GM23338 (cell line): Measurements from ENCODE around the gene ZNF419. TPM values are rescaled to one million over a fixed set of nuclear protein-coding genes. Genes with fewer than 3 reads are reported as not detected.

Source experiments
- CREB1 ChIP-seq: fragments of 250-450 bp; sonication (Bioruptor Pico); IDR thresholded peaks from 2 replicates; pipeline ENCODE4 v1.5.0; 2020; ENCODE audit warnings: low read depth, mild to moderate bottlenecking, moderate library complexity
- EZH2phosphoT487 ChIP-seq: fragments of 200-600 bp; sonication (generic); IDR thresholded peaks from one replicate; pipeline ENCODE4 v1.8.1; 2018; ENCODE audit warnings: antibody characterized with exemption; ENCODE audit not compliant: unreplicated experiment
- JUNB ChIP-seq: IDR thresholded peaks from one replicate; pipeline ENCODE4 v1.6.1; 2016; ENCODE audit warnings: antibody characterized with exemption; ENCODE audit not compliant: unreplicated experiment
- POLR2AphosphoS5 ChIP-seq: IDR thresholded peaks from 2 replicates; pipeline ENCODE4 v1.6.1; 2016; ENCODE audit warnings: antibody characterized with exemption, low read depth
- STAT1 ChIP-seq: IDR thresholded peaks from one replicate; pipeline ENCODE4 v1.6.1; 2016; ENCODE audit warnings: antibody characterized with exemption; ENCODE audit not compliant: unreplicated experiment
- ZNF331 ChIP-seq: fragments of 250-450 bp; sonication (Bioruptor Pico); IDR thresholded peaks from 2 replicates; pipeline ENCODE4 v1.5.0; 2020; ENCODE audit warnings: low read depth, mild to moderate bottlenecking, moderate library complexity
- polyA plus RNA-seq: library from polyadenylated mRNA; unstranded; fragments of >200 nt; fragmentation: Nextera tagmentation; extraction: Ambion mirVana; gene quantifications from 2 replicates; pipeline ENCODE4 v1.2.1, GENCODE V29; 2016
- small RNA-seq: library from RNA; depleted of rRNA; stranded (forward); fragments of <200 nt; gene quantifications from one replicate; pipeline ENCODE3, GENCODE V24; 2014; ENCODE audit warnings: low replicate concordance
- total RNA-seq: library from RNA; depleted of rRNA; stranded (reverse); fragments of >200 nt; shearing (Covaris generic); gene quantifications from 2 replicates; pipeline ENCODE4 v1.2.3, GENCODE V29; 2014; rRNA removed
- TF ChIP-seq, protein P1 (sequence below), 2 experiments: fragments of 200-600 bp in 1 of 2; sonication (generic) in 1 of 2; conservative IDR thresholded peaks; 2 replicates each; pipeline versions ENCODE4 v1.5.1 to v1.6.1; 2016 to 2017; ENCODE audit warnings: antibody characterized with exemption in 2 of 2, low read depth in 2 of 2, mild to moderate bottlenecking in 2 of 2, moderate library complexity in 1 of 2
- TF ChIP-seq, protein P2 (sequence below): IDR thresholded peaks from one replicate; pipeline ENCODE4 v1.6.1; 2018; ENCODE audit warnings: antibody characterized with exemption; ENCODE audit not compliant: unreplicated experiment

Gene ZNF419
- total and polyA plus RNA-seq, 2 experiments from 2014 or later = 5.4 to 11.0 TPM

DNA sequence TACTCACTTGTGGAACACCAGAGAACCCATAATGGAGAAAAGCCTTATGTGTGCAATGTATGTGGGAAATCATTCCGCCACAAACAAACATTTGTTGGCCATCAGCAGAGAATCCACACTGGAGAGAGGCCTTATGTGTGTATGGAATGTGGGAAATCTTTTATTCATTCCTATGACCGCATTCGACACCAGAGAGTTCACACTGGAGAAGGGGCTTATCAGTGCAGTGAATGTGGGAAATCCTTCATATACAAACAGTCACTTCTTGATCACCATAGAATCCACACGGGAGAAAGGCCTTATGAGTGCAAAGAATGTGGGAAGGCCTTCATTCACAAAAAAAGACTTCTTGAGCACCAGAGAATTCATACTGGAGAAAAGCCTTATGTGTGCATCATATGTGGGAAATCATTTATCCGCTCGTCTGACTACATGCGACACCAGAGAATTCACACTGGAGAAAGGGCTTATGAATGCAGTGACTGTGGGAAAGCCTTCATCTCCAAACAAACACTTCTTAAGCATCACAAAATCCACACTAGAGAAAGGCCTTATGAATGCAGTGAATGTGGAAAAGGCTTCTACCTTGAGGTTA is 50.5 kb downstream of the ZNF419 start (continued):
- TF ChIP-seq, protein P1, sequence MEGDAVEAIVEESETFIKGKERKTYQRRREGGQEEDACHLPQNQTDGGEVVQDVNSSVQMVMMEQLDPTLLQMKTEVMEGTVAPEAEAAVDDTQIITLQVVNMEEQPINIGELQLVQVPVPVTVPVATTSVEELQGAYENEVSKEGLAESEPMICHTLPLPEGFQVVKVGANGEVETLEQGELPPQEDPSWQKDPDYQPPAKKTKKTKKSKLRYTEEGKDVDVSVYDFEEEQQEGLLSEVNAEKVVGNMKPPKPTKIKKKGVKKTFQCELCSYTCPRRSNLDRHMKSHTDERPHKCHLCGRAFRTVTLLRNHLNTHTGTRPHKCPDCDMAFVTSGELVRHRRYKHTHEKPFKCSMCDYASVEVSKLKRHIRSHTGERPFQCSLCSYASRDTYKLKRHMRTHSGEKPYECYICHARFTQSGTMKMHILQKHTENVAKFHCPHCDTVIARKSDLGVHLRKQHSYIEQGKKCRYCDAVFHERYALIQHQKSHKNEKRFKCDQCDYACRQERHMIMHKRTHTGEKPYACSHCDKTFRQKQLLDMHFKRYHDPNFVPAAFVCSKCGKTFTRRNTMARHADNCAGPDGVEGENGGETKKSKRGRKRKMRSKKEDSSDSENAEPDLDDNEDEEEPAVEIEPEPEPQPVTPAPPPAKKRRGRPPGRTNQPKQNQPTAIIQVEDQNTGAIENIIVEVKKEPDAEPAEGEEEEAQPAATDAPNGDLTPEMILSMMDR (conservative IDR thresholded peaks at IDR 0.05; ENCODE audit: low read depth in 2 of 2) = no peak
- TF ChIP-seq EZH2phosphoT487 (no peak), ZNF331 (no peak), STAT1 (no peak), JUNB (no peak), CREB1 (CRISPR knock-in tag) (no peak), POLR2AphosphoS5 (no peak)
- TF ChIP-seq, protein P2, sequence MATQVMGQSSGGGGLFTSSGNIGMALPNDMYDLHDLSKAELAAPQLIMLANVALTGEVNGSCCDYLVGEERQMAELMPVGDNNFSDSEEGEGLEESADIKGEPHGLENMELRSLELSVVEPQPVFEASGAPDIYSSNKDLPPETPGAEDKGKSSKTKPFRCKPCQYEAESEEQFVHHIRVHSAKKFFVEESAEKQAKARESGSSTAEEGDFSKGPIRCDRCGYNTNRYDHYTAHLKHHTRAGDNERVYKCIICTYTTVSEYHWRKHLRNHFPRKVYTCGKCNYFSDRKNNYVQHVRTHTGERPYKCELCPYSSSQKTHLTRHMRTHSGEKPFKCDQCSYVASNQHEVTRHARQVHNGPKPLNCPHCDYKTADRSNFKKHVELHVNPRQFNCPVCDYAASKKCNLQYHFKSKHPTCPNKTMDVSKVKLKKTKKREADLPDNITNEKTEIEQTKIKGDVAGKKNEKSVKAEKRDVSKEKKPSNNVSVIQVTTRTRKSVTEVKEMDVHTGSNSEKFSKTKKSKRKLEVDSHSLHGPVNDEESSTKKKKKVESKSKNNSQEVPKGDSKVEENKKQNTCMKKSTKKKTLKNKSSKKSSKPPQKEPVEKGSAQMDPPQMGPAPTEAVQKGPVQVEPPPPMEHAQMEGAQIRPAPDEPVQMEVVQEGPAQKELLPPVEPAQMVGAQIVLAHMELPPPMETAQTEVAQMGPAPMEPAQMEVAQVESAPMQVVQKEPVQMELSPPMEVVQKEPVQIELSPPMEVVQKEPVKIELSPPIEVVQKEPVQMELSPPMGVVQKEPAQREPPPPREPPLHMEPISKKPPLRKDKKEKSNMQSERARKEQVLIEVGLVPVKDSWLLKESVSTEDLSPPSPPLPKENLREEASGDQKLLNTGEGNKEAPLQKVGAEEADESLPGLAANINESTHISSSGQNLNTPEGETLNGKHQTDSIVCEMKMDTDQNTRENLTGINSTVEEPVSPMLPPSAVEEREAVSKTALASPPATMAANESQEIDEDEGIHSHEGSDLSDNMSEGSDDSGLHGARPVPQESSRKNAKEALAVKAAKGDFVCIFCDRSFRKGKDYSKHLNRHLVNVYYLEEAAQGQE = no peak

Small RNA genes lying within 50 kb of the gene (small RNA-seq; reads per million reads assigned to genes)
- gene VN1R107P = not detected

Other genes starting within 250 kb of the ZNF419 start
- 18.5 and 19.0 TPM in 2 replicates for gene ZNF805, start 247.1 kb upstream of the ZNF419 start, total RNA-seq
- gene ZNF805, start 247.1 kb upstream of the ZNF419 start, polyA plus RNA-seq = 1.3 and 1.7 TPM in 2 replicates
- 79.6 and 81.7 TPM in 2 replicates for gene ZNF460, start 207.3 kb upstream of the ZNF419 start, total RNA-seq
- gene ZNF460, start 207.3 kb upstream of the ZNF419 start, polyA plus RNA-seq = 3.0 and 3.4 TPM in 2 replicates
- gene ZNF543, start 167.3 kb upstream of the ZNF419 start, total RNA-seq = 10.3 and 12.6 TPM in 2 replicates
- gene ZNF543, start 167.3 kb upstream of the ZNF419 start, polyA plus RNA-seq = 2.4 and 3.1 TPM in 2 replicates
- 10.1 and 12.4 TPM in 2 replicates for gene ZNF304, start 136.5 kb upstream of the ZNF419 start, total RNA-seq
- gene ZNF304, start 136.5 kb upstream of the ZNF419 start, polyA plus RNA-seq = 2.7 and 3.5 TPM in 2 replicates
- gene TRAPPC2B, start 124.2 kb upstream of the ZNF419 start, total RNA-seq = 17.1 and 24.1 TPM in 2 replicates
- gene TRAPPC2B, start 124.2 kb upstream of the ZNF419 start, polyA plus RNA-seq = 55.2 and 60.5 TPM in 2 replicates
- gene ZNF547, start 124.2 kb upstream of the ZNF419 start, total RNA-seq = 4.9 and 5.1 TPM in 2 replicates
- gene ZNF547, start 124.2 kb upstream of the ZNF419 start, polyA plus RNA-seq = 0.71 and 1.1 TPM in 2 replicates
- gene ZNF548, start 97.9 kb upstream of the ZNF419 start, total RNA-seq = 7.4 and 9.8 TPM in 2 replicates
- 1.9 and 2.4 TPM in 2 replicates for gene ZNF548, start 97.9 kb upstream of the ZNF419 start, polyA plus RNA-seq
- 10.7 and 15.0 TPM in 2 replicates for gene ZNF17, start 76.6 kb upstream of the ZNF419 start, total RNA-seq
- gene ZNF17, start 76.6 kb upstream of the ZNF419 start, polyA plus RNA-seq = 1.1 and 2.6 TPM in 2 replicates
- 19.5 and 26.4 TPM in 2 replicates for gene ZNF749, start 52.4 kb upstream of the ZNF419 start, total RNA-seq
- 30.1 and 30.9 TPM in 2 replicates for gene ZNF749, start 52.4 kb upstream of the ZNF419 start, polyA plus RNA-seq
- 1.5 and 2.7 TPM in 2 replicates for gene VN1R1, start 30.6 kb upstream of the ZNF419 start, total RNA-seq
- 0.54 and 1.2 TPM in 2 replicates for gene VN1R1, start 30.6 kb upstream of the ZNF419 start, polyA plus RNA-seq
- 27.7 and 28.0 TPM in 2 replicates for gene ZNF772, start 10.2 kb upstream of the ZNF419 start, total RNA-seq
- gene ZNF772, start 10.2 kb upstream of the ZNF419 start, polyA plus RNA-seq = 2.5 and 3.5 TPM in 2 replicates
- gene ZNF773, start 12.2 kb downstream of the ZNF419 start, total RNA-seq = 3.8 and 12.9 TPM in 2 replicates
- 4.1 and 4.2 TPM in 2 replicates for gene ZNF773, start 12.2 kb downstream of the ZNF419 start, polyA plus RNA-seq
- 10.2 and 11.6 TPM in 2 replicates for gene ZNF549, start 39.6 kb downstream of the ZNF419 start, total RNA-seq
- gene ZNF549, start 39.6 kb downstream of the ZNF419 start, polyA plus RNA-seq = 3.5 and 4.3 TPM in 2 replicates
- 13.1 and 14.7 TPM in 2 replicates for gene ZNF550, start 72.1 kb downstream of the ZNF419 start, total RNA-seq
- 4.6 and 5.7 TPM in 2 replicates for gene ZNF550, start 72.1 kb downstream of the ZNF419 start, polyA plus RNA-seq
- 8.6 and 11.9 TPM in 2 replicates for gene ZNF416, start 91.2 kb downstream of the ZNF419 start, total RNA-seq
- 3.3 and 4.3 TPM in 2 replicates for gene ZNF416, start 91.2 kb downstream of the ZNF419 start, polyA plus RNA-seq
- 33.9 and 40.5 TPM in 2 replicates for gene ZIK1, start 96.4 kb downstream of the ZNF419 start, total RNA-seq
- 7.7 and 10.3 TPM in 2 replicates for gene ZIK1, start 96.4 kb downstream of the ZNF419 start, polyA plus RNA-seq
- gene ZNF530, start 112.1 kb downstream of the ZNF419 start, total RNA-seq = 8.4 and 11.2 TPM in 2 replicates
- gene ZNF530, start 112.1 kb downstream of the ZNF419 start, polyA plus RNA-seq = 3.3 and 4.4 TPM in 2 replicates
- gene ZNF134, start 126.5 kb downstream of the ZNF419 start, total RNA-seq = 55.7 and 79.6 TPM in 2 replicates
- 13.1 and 14.6 TPM in 2 replicates for gene ZNF134, start 126.5 kb downstream of the ZNF419 start, polyA plus RNA-seq
- gene ZNF211, start 145.4 kb downstream of the ZNF419 start, total RNA-seq = 13.8 and 14.2 TPM in 2 replicates
- 5.3 and 9.7 TPM in 2 replicates for gene ZNF211, start 145.4 kb downstream of the ZNF419 start, polyA plus RNA-seq
- not detected in 2 replicates for gene ZSCAN4, start 181.2 kb downstream of the ZNF419 start, total RNA-seq
- not detected in 2 replicates for gene ZSCAN4, start 181.2 kb downstream of the ZNF419 start, polyA plus RNA-seq
- gene ZNF551, start 194.2 kb downstream of the ZNF419 start, total RNA-seq = 45.7 and 51.4 TPM in 2 replicates
- 7.8 and 8.2 TPM in 2 replicates for gene ZNF551, start 194.2 kb downstream of the ZNF419 start, polyA plus RNA-seq
- gene ZNF154, start 221.5 kb downstream of the ZNF419 start, total RNA-seq = 7.3 and 10.1 TPM in 2 replicates
- 4.4 and 5.1 TPM in 2 replicates for gene ZNF154, start 221.5 kb downstream of the ZNF419 start, polyA plus RNA-seq
- gene ZNF671, start 239.9 kb downstream of the ZNF419 start, total RNA-seq = 6.6 and 6.7 TPM in 2 replicates
- gene ZNF671, start 239.9 kb downstream of the ZNF419 start, polyA plus RNA-seq = 2.9 and 3.3 TPM in 2 replicates